ENCODE data around the gene SV2A.

Gene SV2A

DNA sequence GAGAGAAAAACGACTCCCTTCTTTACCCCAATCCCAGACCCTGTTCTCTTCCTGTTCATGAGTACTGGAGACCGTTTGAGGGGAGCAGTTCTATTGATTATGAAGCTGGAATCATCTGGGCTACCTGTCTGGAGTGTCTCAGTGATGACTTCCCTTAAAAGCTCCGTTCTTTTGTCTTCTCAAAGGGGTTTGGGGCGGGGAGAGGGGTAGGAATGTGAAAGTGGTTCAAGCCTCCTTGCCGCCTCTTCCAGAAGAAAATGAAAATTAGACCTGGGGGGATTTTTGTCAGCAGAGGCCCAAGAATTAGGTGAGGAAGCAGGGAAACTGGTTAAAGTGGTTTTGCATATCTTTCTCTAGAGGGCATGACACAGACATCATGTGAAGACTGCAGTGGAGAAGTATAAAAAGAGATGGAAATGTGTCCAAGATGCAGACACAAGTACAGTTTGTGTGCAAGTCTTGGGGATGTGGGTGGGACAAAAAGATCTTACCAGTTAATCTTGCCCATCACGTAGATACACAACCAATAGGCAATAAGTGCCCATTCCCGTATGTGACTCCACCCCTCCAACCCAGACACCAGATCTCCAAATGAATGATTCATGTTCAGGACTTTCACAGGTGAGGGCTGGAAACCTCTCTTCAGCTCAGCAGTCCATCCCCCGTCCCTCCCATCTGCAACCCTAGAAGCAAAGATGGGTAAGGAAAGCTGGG, 19.5 kb upstream of the SV2A start:
- H3K27me3 Mint-ChIP-seq (ENCODE audit: low read depth): no peaks in the 10 kb centered on the region
- peak overlapping the region; percentile 71 for H3K27ac Mint-ChIP-seq
- H3K4me1 Mint-ChIP-seq (ENCODE audit: low read depth): peaks cover 22% of the 10 kb centered on the region
- no peaks in the 10 kb centered on the region for H3K36me3 Mint-ChIP-seq (ENCODE audit: low read depth)
- no peak overlapping the region for H3K4me3 Mint-ChIP-seq
- no peaks in the 10 kb centered on the region for H3K9me3 Mint-ChIP-seq

DNA sequence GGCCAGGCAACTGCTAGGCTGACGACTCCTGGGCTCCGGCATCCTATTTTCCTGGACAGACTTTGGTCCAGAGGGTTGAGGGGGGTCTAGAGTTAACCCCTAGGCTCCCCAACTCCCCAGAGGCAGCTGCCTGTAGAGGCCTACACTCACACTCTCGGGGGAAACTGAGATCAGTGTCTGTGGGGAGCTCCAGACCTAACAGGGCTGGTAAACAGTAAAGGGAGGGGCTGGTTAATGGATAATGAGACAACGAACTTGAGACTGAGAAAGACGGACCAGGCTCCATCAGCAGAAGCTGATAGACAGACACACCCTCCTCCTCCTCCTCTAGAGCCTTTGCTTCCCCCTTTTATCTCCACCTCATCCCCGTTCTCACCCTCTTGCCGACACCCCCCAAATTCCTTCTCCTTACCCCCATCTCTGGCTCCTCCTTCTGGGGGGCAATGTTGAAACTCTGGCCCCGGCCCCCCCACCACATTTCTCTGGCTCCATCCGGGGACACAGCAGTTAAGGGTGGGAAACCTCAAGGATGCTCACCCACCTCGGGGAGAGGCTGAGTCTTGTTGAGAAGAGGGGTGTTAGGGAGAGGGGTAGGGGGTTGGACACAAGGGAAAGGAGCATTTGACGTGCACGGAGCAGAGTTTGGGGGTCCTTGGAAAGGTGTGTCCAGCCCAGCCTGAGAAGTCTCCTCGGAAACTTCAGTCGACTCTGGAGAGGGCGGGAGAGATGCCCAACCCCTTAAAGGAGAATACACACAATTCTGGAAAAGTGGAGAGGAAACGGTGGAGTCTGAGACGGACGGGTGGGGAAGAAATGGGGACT, 18.7 kb upstream of the SV2A start, which contains the start of gene MTMR11:
Gene MTMR11, minus strand, starts transcription at position 710 of the 822 bp plus-strand sequence. Its CDS starts 232 bp downstream, at position 478.
- H3K9me3 Mint-ChIP-seq: no peaks in the 10 kb centered on the region
- H3K4me1 Mint-ChIP-seq (ENCODE audit: low read depth): peaks cover 30% of the 10 kb centered on the region
- peak within 1 kb of the TSS; percentile 45 for H3K4me3 Mint-ChIP-seq
- peak within 1 kb of the TSS; percentile 71 for H3K27ac Mint-ChIP-seq
- no peaks in the 10 kb centered on the region for H3K27me3 Mint-ChIP-seq (ENCODE audit: low read depth)
- no peaks in the 10 kb centered on the region for H3K36me3 Mint-ChIP-seq (ENCODE audit: low read depth)

GRCh38 chr1:149934356-149934755, 16.7 kb upstream of the SV2A start:
- H3K27ac Mint-ChIP-seq: no peak overlapping the region

DNA sequence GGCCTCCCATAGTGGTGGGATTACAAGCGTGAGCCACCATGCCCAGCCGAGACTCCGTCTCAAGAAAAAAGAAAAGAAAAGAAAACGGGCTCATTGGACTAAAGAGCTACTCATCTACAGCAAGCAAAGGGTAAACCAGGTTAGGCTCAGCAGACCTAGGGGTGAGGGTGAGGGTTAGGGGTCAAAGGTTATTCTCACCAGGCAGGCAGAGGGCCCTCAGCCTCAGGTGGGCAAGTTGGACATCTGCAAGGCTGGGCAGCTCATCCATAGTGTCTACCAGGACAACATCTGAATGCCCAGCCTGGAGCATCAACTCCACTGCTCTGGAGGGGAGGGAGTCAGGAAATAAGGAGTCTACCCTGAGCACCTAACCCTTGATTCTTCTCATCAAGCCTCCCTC, 15.6 kb upstream of the SV2A start:
- H3K36me3 Mint-ChIP-seq (ENCODE audit: low read depth): peaks cover 2% of the 10 kb centered on the region
- no peaks in the 10 kb centered on the region for H3K9me3 Mint-ChIP-seq

More at GRCh38 chr1:149934356-149934755, 16.7 kb upstream of the SV2A start:
- H3K9me3 Mint-ChIP-seq: no peaks in the 10 kb centered on the region
- peaks cover 2% of the 10 kb centered on the region for H3K36me3 Mint-ChIP-seq (ENCODE audit: low read depth)
- no peak overlapping the region for H3K4me3 Mint-ChIP-seq
- H3K4me1 Mint-ChIP-seq (ENCODE audit: low read depth): peaks cover 44% of the 10 kb centered on the region
- no peaks in the 10 kb centered on the region for H3K27me3 Mint-ChIP-seq (ENCODE audit: low read depth)

GRCh38 chr1:149932474-149932873, 14.8 kb upstream of the SV2A start:
- H3K36me3 Mint-ChIP-seq (ENCODE audit: low read depth): peaks cover 6% of the 10 kb centered on the region
- no peaks in the 10 kb centered on the region for H3K27me3 Mint-ChIP-seq (ENCODE audit: low read depth)
- no peak overlapping the region for H3K27ac Mint-ChIP-seq
- no peaks in the 10 kb centered on the region for H3K9me3 Mint-ChIP-seq
- peaks cover 40% of the 10 kb centered on the region for H3K4me1 Mint-ChIP-seq (ENCODE audit: low read depth)
- no peak overlapping the region for H3K4me3 Mint-ChIP-seq

More for the DNA sequence above, 15.6 kb upstream of the SV2A start:
- no peaks in the 10 kb centered on the region for H3K27me3 Mint-ChIP-seq (ENCODE audit: low read depth)
- no peak overlapping the region for H3K27ac Mint-ChIP-seq
- H3K4me1 Mint-ChIP-seq (ENCODE audit: low read depth): peaks cover 46% of the 10 kb centered on the region
- H3K4me3 Mint-ChIP-seq: no peak overlapping the region

GRCh38 chr1:149931212-149931790, 13.7 kb upstream of the SV2A start:
- Mint-ChIP-seq H3K4me1 (ENCODE audit: low read depth) (peaks cover 40% of the 10 kb centered on the region), H3K36me3 (ENCODE audit: low read depth) (peaks cover 13% of the 10 kb centered on the region), H3K27ac (peak overlapping the region; percentile 86), H3K4me3 (peak overlapping the region; percentile 70), H3K9me3 (no peaks in the 10 kb centered on the region), H3K27me3 (ENCODE audit: low read depth) (no peaks in the 10 kb centered on the region)

- Mint-ChIP-seq H3K27ac (no peak overlapping the region), H3K9me3 (no peaks in the 10 kb centered on the region), H3K4me3 (peak overlapping the region; percentile 33), H3K4me1 (ENCODE audit: low read depth) (peaks cover 50% of the 10 kb centered on the region), H3K27me3 (ENCODE audit: low read depth) (no peaks in the 10 kb centered on the region), H3K36me3 (ENCODE audit: low read depth) (peaks cover 26% of the 10 kb centered on the region)
Observed at GRCh38 chr1:149929856-149930255, 12.2 kb upstream of the SV2A start.

DNA sequence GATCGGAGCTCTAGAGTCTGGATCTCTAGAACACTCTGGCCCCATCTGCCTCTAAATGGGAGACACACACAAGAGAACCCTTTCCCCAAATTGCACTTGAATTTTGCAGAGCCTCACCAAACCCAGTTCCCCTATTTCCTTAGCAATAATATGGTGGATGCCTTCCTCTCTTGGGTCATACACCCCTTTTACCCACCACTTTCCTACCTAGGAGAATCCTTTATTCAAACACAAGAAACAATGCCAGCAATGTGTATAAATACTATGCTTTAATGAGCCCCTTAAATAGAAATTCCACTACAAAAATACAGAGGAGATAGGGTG, 10.7 kb upstream of the SV2A start:
- Mint-ChIP-seq H3K4me1 (ENCODE audit: low read depth) (peaks cover 58% of the 10 kb centered on the region), H3K4me3 (peak overlapping the region; percentile 99), H3K27ac (peak overlapping the region; percentile 83), H3K36me3 (ENCODE audit: low read depth) (peaks cover 37% of the 10 kb centered on the region), H3K9me3 (no peaks in the 10 kb centered on the region), H3K27me3 (ENCODE audit: low read depth) (no peaks in the 10 kb centered on the region)

DNA sequence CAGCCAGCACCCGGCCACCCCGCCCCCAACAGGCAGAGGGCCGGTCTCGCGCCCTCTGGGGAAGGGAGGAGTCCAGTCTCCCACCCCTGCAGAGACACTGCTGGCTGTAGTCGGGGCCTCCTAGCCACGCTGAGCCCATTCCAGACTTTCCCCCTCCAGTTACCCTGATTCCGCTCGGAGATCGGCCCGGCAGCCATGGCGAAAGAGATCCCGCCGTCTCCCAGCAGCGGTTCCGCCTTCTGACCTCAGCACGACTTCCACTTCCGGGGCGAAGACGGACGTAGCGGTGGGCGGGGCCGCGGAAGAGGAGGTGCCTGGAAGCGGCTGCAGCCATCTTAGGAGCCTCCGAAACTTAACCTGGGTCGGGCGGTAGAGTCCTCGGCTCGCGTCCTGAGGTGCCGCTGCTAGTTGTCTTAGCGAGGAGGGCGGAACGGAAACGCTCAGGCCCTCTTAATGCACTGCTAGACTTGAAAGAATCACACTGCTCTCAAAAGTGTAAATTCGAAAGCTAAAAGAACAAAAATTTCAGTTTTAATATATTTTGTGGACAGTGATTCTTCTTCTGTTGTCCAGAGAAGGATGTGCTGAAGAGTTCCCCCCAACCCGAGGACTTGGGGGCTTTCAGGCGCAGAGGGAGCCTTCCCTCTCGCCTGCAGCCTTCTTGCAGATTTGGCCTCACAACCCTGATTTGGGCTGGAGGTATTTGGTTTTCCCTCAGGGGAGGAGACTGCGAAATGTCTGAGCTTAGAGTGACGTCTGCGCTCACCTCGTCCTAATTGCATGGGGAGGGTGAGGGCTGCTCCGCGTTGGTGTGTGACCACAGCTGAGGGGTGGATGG, 10.1 kb upstream of the SV2A start, which contains the start of gene SF3B4:
Gene SF3B4, minus strand, starts transcription at position 241 of the 838 bp plus-strand sequence. Its CDS starts 44 bp downstream, at position 197.
- H3K4me1 Mint-ChIP-seq (ENCODE audit: low read depth): peaks cover 58% of the 10 kb centered on the region
- H3K27ac Mint-ChIP-seq: peak within 1 kb of the TSS; percentile 83
- H3K9me3 Mint-ChIP-seq: no peaks in the 10 kb centered on the region
- H3K4me3 Mint-ChIP-seq: peak within 1 kb of the TSS; percentile 99
- H3K27me3 Mint-ChIP-seq (ENCODE audit: low read depth): no peaks in the 10 kb centered on the region
- peaks cover 42% of the 10 kb centered on the region for H3K36me3 Mint-ChIP-seq (ENCODE audit: low read depth)

GRCh38 chr1:149927056-149927562, 9.5 kb upstream of the SV2A start:
- Mint-ChIP-seq H3K4me1 (ENCODE audit: low read depth) (peaks cover 58% of the 10 kb centered on the region), H3K27me3 (ENCODE audit: low read depth) (no peaks in the 10 kb centered on the region), H3K9me3 (no peaks in the 10 kb centered on the region), H3K4me3 (peak overlapping the region; percentile 99), H3K36me3 (ENCODE audit: low read depth) (peaks cover 47% of the 10 kb centered on the region), H3K27ac (peak overlapping the region; percentile 83)

- Mint-ChIP-seq H3K9me3 (no peaks in the 10 kb centered on the region), H3K36me3 (ENCODE audit: low read depth) (peaks cover 47% of the 10 kb centered on the region), H3K27me3 (ENCODE audit: low read depth) (no peaks in the 10 kb centered on the region), H3K4me1 (ENCODE audit: low read depth) (peaks cover 49% of the 10 kb centered on the region), H3K27ac (no peak overlapping the region), H3K4me3 (peak overlapping the region; percentile 34)
Observed at GRCh38 chr1:149926296-149926695, 8.7 kb upstream of the SV2A start.

DNA sequence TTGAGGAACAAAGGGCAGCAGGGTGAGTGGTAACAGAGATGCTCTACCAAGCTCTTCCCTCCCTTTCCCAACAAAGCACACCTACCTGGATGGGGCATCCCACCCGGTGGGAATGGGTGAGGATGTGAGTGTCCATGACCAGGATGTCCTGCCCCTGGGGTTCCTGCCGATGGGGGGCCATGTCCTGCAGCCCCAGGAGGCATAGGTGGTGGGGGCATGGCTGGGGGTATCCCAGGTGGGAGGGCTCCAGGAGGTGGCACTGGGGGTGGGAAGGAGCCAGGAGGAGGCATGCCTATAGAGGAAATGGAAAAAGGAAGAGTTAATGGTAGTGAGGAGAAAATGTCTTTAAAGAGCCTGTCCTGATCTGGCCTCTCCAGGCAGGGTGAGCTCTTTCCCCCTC, 8.1 kb upstream of the SV2A start:
- H3K4me3 Mint-ChIP-seq: peak overlapping the region; percentile 69
- H3K9me3 Mint-ChIP-seq: no peaks in the 10 kb centered on the region
- H3K36me3 Mint-ChIP-seq (ENCODE audit: low read depth): peaks cover 47% of the 10 kb centered on the region
- H3K27me3 Mint-ChIP-seq (ENCODE audit: low read depth): no peaks in the 10 kb centered on the region
- no peak overlapping the region for H3K27ac Mint-ChIP-seq
- peaks cover 45% of the 10 kb centered on the region for H3K4me1 Mint-ChIP-seq (ENCODE audit: low read depth)

- Mint-ChIP-seq H3K4me1 (ENCODE audit: low read depth) (peaks cover 41% of the 10 kb centered on the region), H3K36me3 (ENCODE audit: low read depth) (peaks cover 45% of the 10 kb centered on the region), H3K4me3 (peak overlapping the region; percentile 69), H3K27me3 (ENCODE audit: low read depth) (no peaks in the 10 kb centered on the region), H3K27ac (peak overlapping the region; percentile 8), H3K9me3 (no peaks in the 10 kb centered on the region)
Observed at GRCh38 chr1:149925345-149925744, 7.7 kb upstream of the SV2A start.

DNA sequence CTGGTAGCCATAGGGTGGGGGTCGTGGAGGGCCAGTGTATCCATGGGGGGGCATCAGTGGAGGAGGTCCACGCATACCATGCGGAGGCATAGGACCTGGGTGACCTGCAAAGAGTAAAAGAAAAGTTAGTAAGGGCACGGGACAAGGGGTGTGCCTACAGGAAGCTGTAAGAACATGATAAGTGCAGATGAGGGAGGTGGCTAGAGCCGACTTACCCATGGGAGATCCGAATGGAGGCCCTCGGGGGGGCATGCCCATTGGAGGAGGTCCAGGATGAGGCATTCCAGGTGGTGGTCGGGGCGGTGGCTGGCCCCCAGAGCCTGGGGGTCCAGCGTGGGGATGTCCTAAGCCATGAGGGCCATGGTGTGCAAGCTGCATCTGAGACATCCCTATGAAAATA, 6.0 kb upstream of the SV2A start:
- Mint-ChIP-seq H3K4me3 (no peak overlapping the region), H3K27ac (no peak overlapping the region), H3K9me3 (no peaks in the 10 kb centered on the region), H3K4me1 (ENCODE audit: low read depth) (peaks cover 30% of the 10 kb centered on the region), H3K36me3 (ENCODE audit: low read depth) (peaks cover 45% of the 10 kb centered on the region), H3K27me3 (ENCODE audit: low read depth) (no peaks in the 10 kb centered on the region)

Measured in T-helper 1 cell treated with Interleukin-12 subunit alpha and Interleukin-12 subunit beta and Interleukin-4 antibody, amounts not matched to agents 30 μg/mL and 1 μg/mL, for 36 hours (primary cell).